GM19099 (cell line): ENCODE measurements around the gene CCDC80.

Source experiments
- POLR2A ChIP-seq: IDR thresholded peaks from 3 replicates; pipeline ENCODE4 v1.6.1; 2011; ENCODE audit warnings: low read depth; ENCODE audit not compliant: insufficient read length; ENCODE audit errors: extremely low read depth

The CCDC80 gene

DNA sequence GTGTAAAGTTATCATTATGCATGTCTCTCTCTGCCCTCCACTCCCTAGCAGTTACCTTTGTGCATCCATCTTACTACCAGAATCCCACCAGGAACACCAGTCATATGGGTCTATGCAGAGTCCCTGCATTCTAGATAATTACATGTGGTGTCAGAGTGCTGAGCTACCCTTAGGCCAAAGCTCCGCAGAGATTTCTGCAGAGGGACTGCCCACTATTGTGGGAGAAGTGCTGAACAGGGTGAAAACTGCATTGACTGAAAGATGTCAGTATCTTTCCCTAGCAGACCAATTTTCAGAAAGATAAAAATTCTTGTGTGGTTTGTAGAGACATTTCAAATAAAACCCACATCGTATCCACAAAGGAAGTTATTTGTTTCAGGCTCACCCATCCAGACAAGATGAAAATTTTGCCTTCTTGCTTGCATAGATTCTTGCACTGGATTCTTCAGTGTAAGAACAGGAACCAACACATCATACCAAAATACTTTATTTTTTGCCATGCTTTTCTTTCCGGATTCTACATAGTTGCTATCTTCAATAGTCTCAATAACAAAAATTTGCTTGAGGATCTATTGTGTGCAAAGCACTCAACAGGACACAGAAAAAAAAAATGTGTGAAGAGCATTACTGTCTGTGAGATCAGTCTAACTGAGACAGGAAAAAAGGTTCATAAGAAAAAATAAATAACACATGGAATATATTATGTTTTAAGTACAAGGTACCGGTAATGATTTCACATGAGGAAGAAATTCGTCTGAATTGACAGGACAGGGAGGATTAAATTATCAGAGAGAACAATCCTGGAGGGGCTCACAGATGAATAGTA is 32.0 kb upstream of the CCDC80 start:
- no peak for TF ChIP-seq POLR2A

DNA sequence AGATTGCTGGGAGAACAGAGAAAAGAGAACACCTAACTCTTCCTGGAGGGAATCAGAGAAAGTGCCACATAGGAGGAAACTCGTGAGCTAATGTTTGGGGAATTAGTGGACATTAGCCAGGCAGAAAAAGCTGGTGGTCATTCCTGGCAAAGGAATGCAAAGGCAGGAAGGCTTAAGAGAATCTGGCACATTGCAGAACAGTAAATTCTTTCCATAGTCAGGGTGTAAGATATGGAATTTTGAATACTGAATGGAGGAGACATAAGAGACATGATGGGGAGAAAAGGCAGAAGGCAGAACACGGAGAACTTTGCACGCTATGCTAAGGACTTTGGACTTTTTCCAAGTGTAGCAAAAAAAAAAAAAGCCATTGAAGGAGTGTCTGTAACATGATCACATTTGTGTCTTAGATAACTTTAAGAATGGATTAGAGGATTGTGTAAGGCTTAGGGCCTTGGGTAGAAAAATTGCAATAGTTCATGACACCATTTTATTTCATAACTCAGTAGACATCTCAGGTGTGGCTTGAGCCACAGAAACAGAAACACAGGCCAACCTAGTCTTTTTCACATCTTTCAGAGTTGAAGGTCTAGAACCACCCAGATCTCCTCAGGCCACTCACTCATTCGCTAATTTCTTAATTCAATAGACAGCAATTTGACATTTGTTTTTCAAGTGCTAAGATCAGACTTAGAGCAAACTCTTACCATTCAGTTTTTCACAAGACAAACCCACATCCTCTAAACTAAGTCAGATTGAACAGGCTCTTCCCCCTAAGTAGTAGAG is 31.2 kb upstream of the CCDC80 start:
- TF ChIP-seq POLR2A: no peak

DNA sequence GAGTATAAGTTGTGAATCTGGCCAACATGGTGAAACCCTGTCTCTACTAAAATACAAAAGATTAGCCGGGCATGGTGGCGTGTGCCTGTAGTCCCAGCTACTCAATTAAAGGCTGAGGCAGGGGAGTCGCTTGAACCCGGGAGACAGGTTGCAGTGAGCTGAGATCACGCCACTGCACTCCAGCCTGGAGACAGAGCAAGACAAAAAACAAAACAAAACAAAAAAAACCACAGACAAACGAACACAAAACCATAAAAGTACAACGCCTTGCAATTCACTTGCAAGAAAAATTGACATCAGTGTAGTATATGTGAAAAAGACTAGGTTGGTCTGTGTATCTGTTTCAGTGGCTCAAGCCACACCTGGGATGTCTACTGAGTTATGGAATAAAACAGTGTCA is 29.9 kb upstream of the CCDC80 start:
- TF ChIP-seq POLR2A: no peak

DNA sequence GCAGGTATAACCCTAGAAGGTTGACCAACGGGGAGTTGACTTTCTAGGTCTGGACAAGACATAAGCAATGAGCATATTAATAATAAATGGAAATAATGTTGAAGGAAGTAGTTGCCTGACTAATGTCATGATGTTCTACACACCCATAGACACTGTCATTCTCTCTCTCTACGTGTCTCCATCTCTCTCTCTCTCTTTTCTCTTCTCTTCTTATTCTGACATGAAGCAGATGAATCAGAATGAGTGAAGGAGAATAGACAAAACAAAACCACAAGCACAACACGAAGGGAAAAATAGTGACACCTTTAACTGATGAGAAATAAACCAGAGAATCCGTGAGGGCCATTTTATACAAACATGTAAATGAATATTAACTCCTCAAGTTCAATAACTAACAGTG is 26.7 kb upstream of the CCDC80 start:
- TF ChIP-seq POLR2A: no peak

DNA sequence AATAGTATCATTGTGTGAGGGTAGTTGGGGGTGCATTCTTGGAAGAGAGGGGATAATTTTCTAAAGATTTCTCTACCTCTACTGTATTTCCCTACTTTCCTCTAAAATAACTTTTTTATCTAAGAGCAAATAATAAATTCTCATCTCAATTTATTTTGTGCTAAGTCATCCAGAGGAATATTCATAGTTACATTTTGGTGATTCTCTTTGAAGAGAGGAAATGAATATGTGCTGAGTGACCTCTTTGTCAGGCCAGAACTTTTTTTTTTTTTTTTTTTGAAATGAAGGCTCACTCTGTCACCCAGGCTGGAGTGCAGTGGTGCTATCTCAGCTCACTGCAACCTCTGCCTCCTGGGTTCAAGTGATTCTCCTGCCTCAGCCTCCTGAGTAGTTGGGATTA is 15.1 kb upstream of the CCDC80 start:
- no peak for TF ChIP-seq POLR2A

DNA sequence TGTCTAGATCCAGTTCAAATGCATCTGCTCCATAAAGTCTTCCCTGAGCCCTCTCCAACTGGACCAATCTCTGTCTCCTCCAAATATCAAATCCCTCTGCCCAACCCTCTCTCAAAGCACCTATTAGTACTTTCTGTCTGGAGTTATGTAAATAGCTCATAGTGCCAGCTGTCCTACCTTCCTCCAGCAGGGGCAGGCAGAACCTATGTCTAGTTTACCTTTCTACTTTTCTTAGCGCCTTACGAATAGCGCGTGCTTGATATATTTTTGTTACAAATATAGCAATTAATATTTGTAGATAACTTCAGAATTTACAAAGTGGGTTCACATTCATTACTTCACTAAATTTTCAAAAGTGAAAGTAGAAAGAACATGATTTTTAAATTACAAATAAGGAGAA is 14.0 kb upstream of the CCDC80 start:
- no peak for TF ChIP-seq POLR2A

DNA sequence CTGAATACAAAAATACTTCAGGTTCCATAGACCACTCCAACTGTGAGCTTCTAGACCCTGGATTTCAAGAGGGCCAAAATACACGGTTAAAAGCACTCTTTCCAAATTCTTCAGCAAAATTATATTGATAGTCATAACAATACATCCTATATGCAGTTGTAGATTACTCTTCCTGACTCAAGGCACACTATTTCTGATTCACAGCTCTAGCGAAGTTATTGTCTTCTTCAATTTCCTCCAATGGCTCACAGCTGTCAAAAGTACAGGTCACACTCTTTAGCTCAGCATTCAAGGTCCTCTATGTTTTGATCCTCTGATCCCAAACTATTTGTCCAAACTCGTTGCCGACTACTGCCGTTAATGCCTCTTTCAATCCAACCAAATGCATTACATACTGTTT is 13.5 kb upstream of the CCDC80 start:
- no peak for TF ChIP-seq POLR2A

DNA sequence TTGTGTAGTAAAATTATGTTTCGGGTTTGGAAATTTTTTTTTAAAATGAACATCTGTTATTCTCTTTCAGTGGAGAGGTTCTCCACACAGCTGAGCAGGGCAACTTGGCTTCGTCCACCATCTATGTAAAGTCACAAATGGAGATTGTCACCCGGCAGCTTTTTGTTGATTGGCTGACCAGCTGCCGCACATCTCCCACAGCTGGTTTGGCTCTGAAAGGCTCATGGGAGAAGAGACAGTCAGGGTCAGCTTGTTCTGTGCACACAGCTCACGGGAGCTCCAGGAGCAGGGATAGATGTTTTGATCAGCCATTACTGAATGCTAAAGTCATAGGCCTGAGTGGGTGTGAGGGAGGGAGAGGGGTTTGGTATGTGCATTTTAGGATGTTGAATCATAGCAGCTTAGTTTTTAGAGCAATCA is 12.9 kb upstream of the CCDC80 start:
- no peak for TF ChIP-seq POLR2A

DNA sequence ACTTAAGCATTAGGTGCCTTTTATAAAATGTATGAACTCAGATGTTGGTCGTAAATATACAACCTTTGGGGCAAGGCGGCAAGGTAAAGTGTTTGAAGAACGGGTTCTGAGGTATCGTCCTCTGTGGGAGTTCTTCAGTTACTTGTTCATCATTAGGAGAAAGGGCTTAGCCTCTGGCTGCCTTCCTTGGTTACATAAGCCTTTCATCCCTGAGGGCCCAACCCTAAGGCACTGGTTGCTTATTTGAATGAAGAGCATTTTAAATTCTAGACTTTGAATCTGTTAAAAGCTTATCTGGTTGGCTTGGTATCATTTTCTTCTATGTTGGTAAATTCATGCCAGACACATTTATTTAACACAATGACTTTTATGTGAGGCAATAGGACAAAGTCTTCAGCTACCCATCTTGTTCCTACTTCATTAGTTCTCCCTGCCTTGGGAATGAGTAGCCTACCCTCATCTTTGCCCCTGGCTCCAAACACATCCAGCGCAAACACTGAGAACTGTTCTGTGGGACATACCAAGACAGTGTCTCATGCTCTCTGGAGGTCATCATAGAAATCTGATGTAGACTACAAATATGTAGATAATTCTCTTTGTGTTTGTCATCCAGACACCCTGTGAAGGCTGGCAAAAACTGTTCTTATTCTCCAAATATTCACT is 12.4 kb upstream of the CCDC80 start:
- no peak for TF ChIP-seq POLR2A

DNA sequence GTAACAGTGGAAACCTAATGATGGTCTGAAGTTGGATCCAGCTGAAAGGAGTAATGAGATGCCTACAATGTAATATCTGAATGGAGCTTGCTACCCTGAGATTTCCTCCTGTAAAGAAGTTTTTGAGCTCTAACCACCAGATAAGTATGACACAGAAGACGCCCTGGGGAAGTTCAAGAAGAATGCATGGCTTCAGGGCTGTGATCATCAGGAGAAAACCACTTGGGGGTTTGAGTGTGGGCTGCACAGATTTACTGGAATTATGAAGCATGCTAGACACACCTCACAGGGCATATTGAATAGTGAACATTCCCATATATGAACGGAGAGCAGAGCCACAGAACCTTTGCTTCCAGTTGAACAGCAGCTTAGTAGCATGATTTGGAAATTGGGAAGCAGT is 10.6 kb upstream of the CCDC80 start:
- no peak for TF ChIP-seq POLR2A

DNA sequence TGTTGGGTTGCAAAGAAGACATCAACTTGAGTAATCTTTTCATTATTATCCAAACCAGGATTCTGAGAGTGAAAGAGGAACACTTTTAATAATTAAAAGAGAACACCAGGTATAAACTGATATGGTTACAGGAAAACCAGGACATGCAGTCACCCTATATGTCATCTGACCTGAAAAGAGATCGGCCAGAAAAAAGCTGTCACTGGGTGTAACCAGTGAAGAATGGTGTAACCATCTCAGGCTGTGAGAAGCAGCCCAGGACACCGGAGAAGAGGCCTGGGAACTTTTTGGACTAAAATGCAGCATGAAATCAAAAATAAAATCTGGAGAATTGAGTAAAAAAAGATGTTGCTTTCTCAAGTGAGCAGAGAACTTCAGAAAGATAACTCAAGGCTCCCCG is 10.1 kb upstream of the CCDC80 start:
- TF ChIP-seq POLR2A: no peak

DNA sequence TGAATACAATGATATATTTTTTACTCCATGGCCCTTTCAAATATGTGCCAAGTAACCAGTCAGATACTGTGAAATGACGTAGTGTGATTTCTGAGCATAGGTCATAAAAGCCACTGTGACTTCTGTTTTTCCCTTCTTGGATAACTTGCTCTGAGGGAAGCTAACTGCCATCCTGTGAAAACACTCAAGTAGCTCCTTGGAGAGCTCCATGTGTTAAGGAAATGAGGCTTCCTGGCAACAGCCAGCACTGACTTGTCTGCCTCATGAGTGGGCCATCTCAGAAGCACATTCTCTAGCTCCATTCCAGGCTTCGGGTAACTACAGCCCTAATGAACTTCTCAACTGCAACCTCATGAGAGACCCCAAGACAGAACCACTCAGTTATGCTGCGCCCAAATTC is 9.5 kb upstream of the CCDC80 start:
- no peak for TF ChIP-seq POLR2A

DNA sequence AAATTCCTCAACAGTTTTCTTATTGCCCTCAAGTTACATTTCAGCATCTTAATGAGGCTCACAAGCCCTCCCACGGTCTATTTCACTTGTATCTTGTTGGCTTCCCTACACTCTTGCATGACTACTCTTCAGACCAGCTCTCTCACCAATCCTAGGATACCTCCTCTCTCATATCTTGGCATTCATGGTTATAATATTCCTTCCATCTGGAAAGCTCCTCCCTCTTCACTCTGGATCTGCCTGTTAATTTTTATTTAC is 8.5 kb upstream of the CCDC80 start:
- no peak for TF ChIP-seq POLR2A

DNA sequence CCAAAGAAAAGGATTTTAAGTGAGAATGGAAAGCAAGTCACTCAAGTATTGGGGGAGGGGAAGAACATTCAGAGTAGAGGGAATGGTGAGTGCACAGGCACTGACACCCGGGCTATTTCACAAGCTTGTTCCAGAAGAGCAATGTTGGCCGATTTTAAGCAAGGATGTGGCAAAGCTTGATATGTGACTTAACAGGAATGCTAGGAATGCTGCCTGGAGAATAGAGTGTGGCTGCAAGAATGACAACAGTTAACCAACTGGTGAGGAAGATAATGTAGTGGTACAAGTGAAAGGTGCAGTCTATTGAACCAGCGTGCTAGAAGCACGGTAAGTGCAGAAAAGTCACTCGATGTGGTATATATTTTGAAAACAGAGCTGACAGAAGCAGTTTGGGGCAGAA is 6.2 kb upstream of the CCDC80 start:
- TF ChIP-seq POLR2A: no peak

DNA sequence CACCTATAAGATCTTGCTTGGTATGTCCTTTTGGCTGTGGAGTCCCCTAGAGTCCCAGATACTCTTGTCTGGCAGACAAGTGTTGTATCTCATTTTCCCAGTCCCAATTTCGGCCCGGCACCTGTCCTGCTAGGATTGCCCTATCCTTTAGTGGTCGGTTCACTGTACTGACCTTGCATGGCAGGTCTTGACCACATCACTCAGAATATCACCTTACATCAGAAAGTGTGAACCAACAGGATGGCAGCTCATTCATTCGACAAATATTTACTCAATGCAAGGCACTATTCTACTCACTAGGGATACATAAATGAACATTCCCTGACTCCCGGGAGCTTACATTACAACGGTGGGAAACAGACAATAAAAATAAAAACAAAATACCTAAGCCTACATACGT is 5.7 kb upstream of the CCDC80 start:
- no peak for TF ChIP-seq POLR2A

DNA sequence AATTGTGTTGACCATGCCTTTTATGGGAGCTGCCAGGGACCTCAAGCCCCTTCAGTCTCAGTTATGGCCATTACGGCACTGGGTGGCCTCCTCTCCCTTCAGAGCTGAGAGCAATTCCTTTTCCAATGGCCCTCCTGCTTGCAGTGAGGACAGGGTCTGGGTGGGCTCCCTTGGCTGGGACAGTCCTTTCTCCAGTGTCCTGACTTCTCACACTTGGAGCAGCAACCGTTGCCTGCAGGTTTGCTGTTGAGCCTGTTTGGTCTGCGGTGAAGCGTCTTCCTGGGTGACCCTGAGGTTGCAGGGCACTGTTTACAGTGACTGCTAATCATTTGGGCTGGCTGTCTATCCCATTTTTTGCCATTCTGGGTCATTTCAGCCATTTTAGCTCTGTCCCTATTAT is 3.5 kb upstream of the CCDC80 start:
- no peak for TF ChIP-seq POLR2A
